Kidney capillary endothelial cell (primary cell): ENCODE measurements around the gene BANF2.

Experiments
- DNase-seq: peaks from one replicate; pipeline ENCODE4 v3.0.0-alpha.2; 2018; ENCODE audit warnings: low spot score

Gene BANF2

GRCh38 chr20:17735959-17736621 lies 36.3 kb downstream of the BANF2 start:
- no peak for DNase-seq

- DNase-seq = no peak
Observed at GRCh38 chr20:17738154-17738553, 38.4 kb downstream of the BANF2 start.

- no peak for DNase-seq
Observed at GRCh38 chr20:17741220-17741619, 41.5 kb downstream of the BANF2 start.

GRCh38 chr20:17742731-17743130 lies 43.0 kb downstream of the BANF2 start:
- DNase-seq = no peak

GRCh38 chr20:17743677-17744076 lies 43.9 kb downstream of the BANF2 start:
- DNase-seq = no peak

- DNase-seq = peak; percentile 89
Observed at GRCh38 chr20:17747431-17747846, 47.7 kb downstream of the BANF2 start.

GRCh38 chr20:17748279-17748678 lies 48.5 kb downstream of the BANF2 start:
- DNase-seq = no peak

GRCh38 chr20:17749626-17749977 lies 49.8 kb downstream of the BANF2 start:
- no peak for DNase-seq

DNA sequence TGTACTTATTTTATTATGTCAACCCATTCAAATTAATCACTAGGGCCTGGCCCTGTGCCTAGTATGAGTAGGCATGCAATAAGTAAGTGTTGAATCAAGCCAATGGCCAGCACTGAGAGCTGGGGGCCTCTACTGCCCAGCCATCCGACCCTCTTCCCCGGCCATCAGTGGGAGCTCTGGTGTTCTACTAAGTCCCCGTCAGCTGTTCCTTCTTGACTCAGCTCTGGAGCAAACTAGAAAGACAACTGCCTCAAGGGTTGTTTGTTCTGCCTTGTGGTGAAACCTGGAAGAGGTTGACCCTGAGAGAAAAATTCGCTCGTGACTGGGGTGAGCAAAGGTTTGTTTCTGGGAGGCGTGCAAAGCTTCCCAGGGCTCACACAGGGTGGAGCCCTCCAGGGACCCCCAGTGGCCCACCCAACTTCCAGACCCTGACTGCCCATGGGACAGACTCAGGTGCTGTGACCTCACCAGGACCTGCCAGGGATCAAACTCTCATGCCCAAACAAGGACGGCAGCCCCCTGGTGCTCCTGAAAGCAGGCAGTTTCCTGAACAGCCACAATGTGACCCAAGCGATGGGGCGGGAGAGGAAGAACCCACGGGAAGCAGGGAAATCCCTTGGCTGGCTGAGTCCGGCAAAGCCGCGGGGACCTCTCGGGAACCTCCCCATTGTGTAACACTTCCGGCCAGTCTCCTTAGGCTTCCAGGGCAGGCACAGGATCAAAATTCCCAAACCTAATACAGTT lies 50.4 kb downstream of the BANF2 start:
- peak; percentile 71 for DNase-seq

GRCh38 chr20:17750722-17751045 lies 50.9 kb downstream of the BANF2 start:
- no peak for DNase-seq

DNA sequence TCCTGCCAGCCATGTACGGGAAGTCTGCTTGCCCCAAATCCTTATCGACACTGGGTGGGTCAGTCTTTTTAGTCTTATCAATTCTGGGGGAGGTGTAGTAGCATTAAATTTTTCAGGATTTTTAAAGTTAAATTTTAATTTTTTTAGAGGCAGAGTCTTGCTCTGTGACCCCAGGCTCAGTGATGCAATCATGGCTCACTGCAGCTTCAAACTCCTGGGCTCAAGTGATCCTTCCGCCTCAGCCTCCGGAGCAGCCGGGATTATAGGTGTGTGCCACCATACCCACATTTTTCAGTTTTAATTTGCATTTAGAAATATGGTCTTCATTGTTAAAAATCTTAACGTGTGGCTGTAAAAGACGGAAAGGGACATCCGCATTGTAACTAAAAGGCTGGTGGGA lies 51.9 kb downstream of the BANF2 start:
- no peak for DNase-seq

GRCh38 chr20:17752459-17752858 lies 52.7 kb downstream of the BANF2 start:
- no peak for DNase-seq

GRCh38 chr20:17753516-17753915 lies 53.8 kb downstream of the BANF2 start:
- DNase-seq = no peak

DNA sequence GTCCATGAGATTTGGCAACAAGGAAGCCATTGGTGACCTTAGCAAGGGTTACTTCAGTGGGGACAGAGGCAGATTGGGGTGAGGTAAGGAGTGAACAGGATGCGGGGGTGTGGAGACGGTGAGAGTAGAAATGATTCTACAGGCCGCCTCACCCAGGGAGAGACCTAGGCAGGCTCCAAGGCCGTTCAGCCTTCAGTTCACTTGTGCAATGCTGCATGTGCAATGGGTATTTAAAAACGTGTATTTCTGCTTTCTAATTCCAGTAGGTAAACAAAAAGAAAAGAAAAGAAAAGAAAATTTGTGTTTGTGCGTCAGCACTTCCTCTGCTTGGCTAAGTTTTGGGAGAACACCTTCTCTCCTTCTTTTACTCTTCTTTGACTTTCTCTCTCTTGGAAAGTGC lies 56.8 kb downstream of the BANF2 start:
- no peak for DNase-seq

GRCh38 chr20:17757496-17757895 lies 57.7 kb downstream of the BANF2 start:
- no peak for DNase-seq

GRCh38 chr20:17758010-17758409 lies 58.2 kb downstream of the BANF2 start:
- DNase-seq = no peak

- no peak for DNase-seq
Observed at GRCh38 chr20:17758512-17758911, 58.7 kb downstream of the BANF2 start.

DNA sequence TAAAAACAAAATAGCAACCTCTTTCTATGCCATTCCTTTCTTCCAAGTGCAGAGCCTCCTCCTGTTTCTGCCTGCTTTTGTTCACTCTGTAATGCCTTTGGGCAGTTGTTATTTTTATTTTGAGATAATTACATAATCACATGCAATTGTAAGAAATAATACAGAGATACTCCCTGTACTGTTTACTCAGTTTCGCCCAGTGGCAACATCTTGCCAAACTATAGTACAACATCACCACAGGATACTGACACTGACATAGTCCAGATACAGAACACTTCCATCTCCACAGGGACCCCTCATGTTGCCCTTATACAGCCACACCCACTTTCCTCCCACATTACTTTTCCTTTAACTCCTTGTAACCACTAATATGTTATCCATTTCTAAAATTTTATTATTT lies 59.7 kb downstream of the BANF2 start:
- DNase-seq = no peak

DNA sequence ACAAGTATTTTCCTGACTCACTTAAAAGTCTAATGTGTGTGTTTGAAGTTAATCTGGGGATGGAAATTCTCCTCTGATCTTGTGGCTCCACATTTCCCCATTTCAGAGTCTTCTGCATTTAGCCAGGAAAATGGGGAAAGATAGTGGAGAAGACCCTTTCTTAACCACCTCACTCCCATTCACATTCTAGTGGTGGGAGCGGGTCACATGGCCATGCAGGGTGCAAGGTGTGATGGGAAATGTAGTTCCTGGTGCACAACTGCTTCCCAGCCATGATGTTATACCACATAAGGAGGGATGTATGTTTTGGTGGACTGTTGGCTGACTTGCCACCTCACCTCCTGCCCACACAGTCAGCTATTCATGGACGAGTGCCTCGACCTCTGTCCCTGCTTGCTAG lies 61.8 kb downstream of the BANF2 start:
- DNase-seq = no peak

DNA sequence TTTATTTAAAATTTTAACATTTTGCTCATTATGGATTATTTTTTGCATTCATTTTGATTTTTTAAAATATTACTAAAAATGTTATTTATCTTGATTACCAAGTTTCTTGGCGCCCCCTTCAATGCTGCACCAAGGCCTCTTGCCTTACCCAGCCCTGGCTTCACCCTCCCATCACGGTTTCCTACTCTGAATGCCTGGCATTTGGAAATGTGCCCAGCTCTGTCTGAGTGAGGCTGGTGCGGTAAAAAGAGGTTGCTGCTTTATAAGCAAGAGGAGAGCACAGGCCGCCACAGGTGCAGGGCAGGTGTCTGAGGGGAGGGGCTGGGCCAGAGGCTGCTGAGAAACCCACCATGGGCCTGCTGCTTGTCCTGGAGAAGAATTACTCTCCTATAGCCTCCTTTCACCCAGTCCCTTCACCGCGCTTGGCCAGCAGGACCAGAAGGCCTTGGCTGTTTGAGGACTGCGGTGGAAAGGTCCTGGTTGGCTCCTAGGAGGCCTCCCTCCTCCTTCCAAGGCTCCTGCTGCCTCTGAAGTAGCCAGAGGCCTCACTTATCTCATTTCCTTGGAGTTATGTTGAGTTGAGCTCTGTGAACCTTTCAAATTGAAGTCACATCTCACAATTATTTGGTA lies 62.6 kb downstream of the BANF2 start:
- no peak for DNase-seq

GRCh38 chr20:17762873-17763557 lies 63.2 kb downstream of the BANF2 start:
- no peak for DNase-seq

- no peak for DNase-seq
Observed at GRCh38 chr20:17765017-17765416, 65.3 kb downstream of the BANF2 start.

- DNase-seq = no peak
Observed at GRCh38 chr20:17765584-17765983, 65.8 kb downstream of the BANF2 start.
